ENCODE measurements around the gene PFDN4.

The PFDN4 gene

GRCh38 chr20:54227241-54227640 lies 19.4 kb downstream of the PFDN4 start:
- H2BK12ac ChIP-seq (ENCODE audit: low read length in 2 of 2) = no peak overlapping the region
- H3K79me1 ChIP-seq (replicated peaks; ENCODE audit: low read length, poor library complexity, severe bottlenecking) = no peaks in the 10 kb centered on the region
- H3K18ac ChIP-seq (ENCODE audit: low read depth in 1 of 2, low read length in 2 of 2) = no peak overlapping the region
- H3K27me3 ChIP-seq (ENCODE audit: control insufficient read depth in 1 of 2, insufficient read depth in 1 of 2, low read length in 2 of 2) = no peaks in the 10 kb centered on the region
- H3K9me3 ChIP-seq (ENCODE audit: control insufficient read depth, low read length) = no peaks in the 10 kb centered on the region
- H3K4me3 ChIP-seq (ENCODE audit: insufficient read depth in 1 of 2, low read depth in 1 of 2, low read length in 2 of 2) = no peak overlapping the region
- H3K9ac ChIP-seq (ENCODE audit: low read length) = no peak overlapping the region
- no peaks in the 10 kb centered on the region for H3K4me1 ChIP-seq (ENCODE audit: control insufficient read depth, insufficient read depth, low read depth, low read length)
- no peak overlapping the region for H3K4me2 ChIP-seq (ENCODE audit: low read length, poor library complexity, severe bottlenecking)
- H3K27ac ChIP-seq (ENCODE audit: low read length, poor library complexity, severe bottlenecking) = no peak overlapping the region
- H2AFZ ChIP-seq (ENCODE audit: low read depth, low read length) = no peak overlapping the region
- no peak overlapping the region for H2BK15ac ChIP-seq (ENCODE audit: low read depth, poor library complexity, severe bottlenecking)
- H3K36me3 ChIP-seq (ENCODE audit: control insufficient read depth in 1 of 2, insufficient read depth in 2 of 2, low read depth in 1 of 2, low read length in 2 of 2) = peaks cover 0 to 3% of the 10 kb centered on the region in 2 experiments
- no peak overlapping the region for H3K4ac ChIP-seq (ENCODE audit: low read depth in 1 of 2, low read length in 2 of 2)
- H3K14ac ChIP-seq (ENCODE audit: low read length in 2 of 2) = no peak overlapping the region
- H2BK120ac ChIP-seq (ENCODE audit: low read depth, low read length) = no peak overlapping the region
- no peak overlapping the region for H2BK5ac ChIP-seq (ENCODE audit: low read depth, low read length, poor library complexity, severe bottlenecking)
- no peak overlapping the region for H4K8ac ChIP-seq (ENCODE audit: low read length)
- no peak overlapping the region for H2AK5ac ChIP-seq (ENCODE audit: low read length, severe bottlenecking)
- no peak overlapping the region for H4K91ac ChIP-seq (ENCODE audit: low read length)
- no peak overlapping the region for H3K23ac ChIP-seq (ENCODE audit: low read length in 2 of 2)
- no peak for DNase-seq

- no peak overlapping the region for H2BK12ac ChIP-seq (ENCODE audit: low read length in 2 of 2)
- no peak overlapping the region for H3K4me2 ChIP-seq (ENCODE audit: low read length, poor library complexity, severe bottlenecking)
- no peak overlapping the region for H4K91ac ChIP-seq (ENCODE audit: low read length)
- H3K27me3 ChIP-seq (ENCODE audit: control insufficient read depth in 1 of 2, insufficient read depth in 1 of 2, low read length in 2 of 2) = no peaks in the 10 kb centered on the region
- no peak overlapping the region for H4K8ac ChIP-seq (ENCODE audit: low read length)
- no peak overlapping the region for H3K18ac ChIP-seq (ENCODE audit: low read depth in 1 of 2, low read length in 2 of 2)
- no peak for DNase-seq
- H2BK15ac ChIP-seq (ENCODE audit: low read depth, poor library complexity, severe bottlenecking) = no peak overlapping the region
- no peak overlapping the region for H3K27ac ChIP-seq (ENCODE audit: low read length, poor library complexity, severe bottlenecking)
- H3K79me1 ChIP-seq (replicated peaks; ENCODE audit: low read length, poor library complexity, severe bottlenecking) = no peaks in the 10 kb centered on the region
- no peak overlapping the region for H3K4me3 ChIP-seq (ENCODE audit: insufficient read depth in 1 of 2, low read depth in 1 of 2, low read length in 2 of 2)
- no peak overlapping the region for H2AK5ac ChIP-seq (ENCODE audit: low read length, severe bottlenecking)
- H2BK120ac ChIP-seq (ENCODE audit: low read depth, low read length) = no peak overlapping the region
- H3K4ac ChIP-seq (ENCODE audit: low read depth in 1 of 2, low read length in 2 of 2) = no peak overlapping the region
- H2AFZ ChIP-seq (ENCODE audit: low read depth, low read length) = no peak overlapping the region
- no peak overlapping the region for H3K14ac ChIP-seq (ENCODE audit: low read length in 2 of 2)
- no peak overlapping the region for H3K9ac ChIP-seq (ENCODE audit: low read length)
- 89% methylated on average over 5 of the region's 5 CpGs for WGBS
- no peaks in the 10 kb centered on the region for H3K9me3 ChIP-seq (ENCODE audit: control insufficient read depth, low read length)
- H2BK5ac ChIP-seq (ENCODE audit: low read depth, low read length, poor library complexity, severe bottlenecking) = no peak overlapping the region
- H3K36me3 ChIP-seq (ENCODE audit: control insufficient read depth in 1 of 2, insufficient read depth in 2 of 2, low read depth in 1 of 2, low read length in 2 of 2) = peaks cover 0 to 3% of the 10 kb centered on the region in 2 experiments
- no peak overlapping the region for H3K23ac ChIP-seq (ENCODE audit: low read length in 2 of 2)
- H3K4me1 ChIP-seq (ENCODE audit: control insufficient read depth, insufficient read depth, low read depth, low read length) = no peaks in the 10 kb centered on the region
Observed at GRCh38 chr20:54227751-54228150, 19.9 kb downstream of the PFDN4 start.

GRCh38 chr20:54228841-54229240 lies 21.0 kb downstream of the PFDN4 start:
- Histone ChIP-seq H2BK120ac (ENCODE audit: low read depth, low read length) (no peak overlapping the region), H4K8ac (ENCODE audit: low read length) (no peak overlapping the region), H3K23ac (ENCODE audit: low read length in 2 of 2) (no peak overlapping the region), H4K91ac (ENCODE audit: low read length) (no peak overlapping the region), H2BK12ac (ENCODE audit: low read length in 2 of 2) (no peak overlapping the region), H3K27me3 (ENCODE audit: control insufficient read depth in 1 of 2, insufficient read depth in 1 of 2, low read length in 2 of 2) (no peaks in the 10 kb centered on the region), H3K18ac (ENCODE audit: low read depth in 1 of 2, low read length in 2 of 2) (no peak overlapping the region), H3K4me1 (ENCODE audit: control insufficient read depth, insufficient read depth, low read depth, low read length) (no peaks in the 10 kb centered on the region), H3K79me1 (replicated peaks; ENCODE audit: low read length, poor library complexity, severe bottlenecking) (no peaks in the 10 kb centered on the region), H3K4me2 (ENCODE audit: low read length, poor library complexity, severe bottlenecking) (no peak overlapping the region), H3K9me3 (ENCODE audit: control insufficient read depth, low read length) (no peaks in the 10 kb centered on the region), H3K36me3 (ENCODE audit: control insufficient read depth in 1 of 2, insufficient read depth in 2 of 2, low read depth in 1 of 2, low read length in 2 of 2) (no peaks in the 10 kb centered on the region), H3K4me3 (ENCODE audit: insufficient read depth in 1 of 2, low read depth in 1 of 2, low read length in 2 of 2) (no peak overlapping the region), H2BK5ac (ENCODE audit: low read depth, low read length, poor library complexity, severe bottlenecking) (no peak overlapping the region), H3K9ac (ENCODE audit: low read length) (no peak overlapping the region), H2AFZ (ENCODE audit: low read depth, low read length) (no peak overlapping the region), H2BK15ac (ENCODE audit: low read depth, poor library complexity, severe bottlenecking) (no peak overlapping the region), H3K4ac (ENCODE audit: low read depth in 1 of 2, low read length in 2 of 2) (no peak overlapping the region), H3K14ac (ENCODE audit: low read length in 2 of 2) (no peak overlapping the region), H2AK5ac (ENCODE audit: low read length, severe bottlenecking) (no peak overlapping the region), H3K27ac (ENCODE audit: low read length, poor library complexity, severe bottlenecking) (no peak overlapping the region)
- DNase-seq = no peak
- WGBS = 74% methylated on average over 3 of the region's 3 CpGs

- no peak for DNase-seq
- WGBS = 82% methylated on average over 2 of the region's 2 CpGs
Observed at GRCh38 chr20:54229566-54230160, 21.8 kb downstream of the PFDN4 start.

More at GRCh38 chr20:54229566-54230160, 21.8 kb downstream of the PFDN4 start:
- Histone ChIP-seq H2AK5ac (ENCODE audit: low read length, severe bottlenecking) (no peak overlapping the region), H3K9me3 (ENCODE audit: control insufficient read depth, low read length) (no peaks in the 10 kb centered on the region), H3K4ac (ENCODE audit: low read depth in 1 of 2, low read length in 2 of 2) (no peak overlapping the region), H3K18ac (ENCODE audit: low read depth in 1 of 2, low read length in 2 of 2) (no peak overlapping the region), H2BK120ac (ENCODE audit: low read depth, low read length) (no peak overlapping the region), H3K27ac (ENCODE audit: low read length, poor library complexity, severe bottlenecking) (no peak overlapping the region), H2AFZ (ENCODE audit: low read depth, low read length) (no peak overlapping the region), H3K4me2 (ENCODE audit: low read length, poor library complexity, severe bottlenecking) (no peak overlapping the region), H3K14ac (ENCODE audit: low read length in 2 of 2) (no peak overlapping the region), H4K91ac (ENCODE audit: low read length) (no peak overlapping the region), H3K4me1 (ENCODE audit: control insufficient read depth, insufficient read depth, low read depth, low read length) (no peaks in the 10 kb centered on the region), H3K27me3 (ENCODE audit: control insufficient read depth in 1 of 2, insufficient read depth in 1 of 2, low read length in 2 of 2) (no peaks in the 10 kb centered on the region), H3K4me3 (ENCODE audit: insufficient read depth in 1 of 2, low read depth in 1 of 2, low read length in 2 of 2) (no peak overlapping the region), H3K9ac (ENCODE audit: low read length) (no peak overlapping the region), H3K79me1 (replicated peaks; ENCODE audit: low read length, poor library complexity, severe bottlenecking) (no peaks in the 10 kb centered on the region), H3K36me3 (ENCODE audit: control insufficient read depth in 1 of 2, insufficient read depth in 2 of 2, low read depth in 1 of 2, low read length in 2 of 2) (no peaks in the 10 kb centered on the region), H3K23ac (ENCODE audit: low read length in 2 of 2) (no peak overlapping the region), H2BK5ac (ENCODE audit: low read depth, low read length, poor library complexity, severe bottlenecking) (no peak overlapping the region), H2BK15ac (ENCODE audit: low read depth, poor library complexity, severe bottlenecking) (peak overlapping the region; percentile 67), H2BK12ac (ENCODE audit: low read length in 2 of 2) (no peak overlapping the region), H4K8ac (ENCODE audit: low read length) (no peak overlapping the region)

All from mesenchymal stem cell (in vitro differentiated cells and primary cell).